GM19035 (cell line): ENCODE data around the gene GET4.
"Not testable (repeated sequence)": the region's sequence is repeated elsewhere in the genome, so short reads cannot be mapped to it uniquely, and the experiment has no call there.

ENCODE experiments used
- ATAC-seq: cut with Tn5 transposase; IDR thresholded peaks from one replicate; pipeline ENCODE4 v1.9.1; 2021; ENCODE audit not compliant: unreplicated experiment

Gene GET4

DNA sequence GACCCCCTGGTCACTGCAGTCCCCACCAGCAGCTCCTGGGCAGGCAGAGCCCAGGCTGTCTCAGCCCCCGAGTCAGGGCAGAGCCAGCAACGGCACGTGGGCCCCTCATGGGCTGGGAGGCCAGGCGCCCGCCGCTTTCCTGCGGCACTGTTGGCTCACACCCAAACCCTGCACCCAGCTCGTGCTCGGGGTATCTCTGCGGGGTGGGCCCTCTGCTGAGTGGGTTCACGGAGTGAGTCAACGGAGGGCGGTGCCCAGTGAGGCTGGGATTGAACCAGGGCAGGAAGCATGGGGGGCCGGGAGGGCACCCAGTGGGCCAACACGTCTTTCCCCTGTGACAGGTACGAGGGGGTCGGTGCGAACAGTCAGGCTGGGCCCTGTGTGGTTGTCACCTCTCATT, 49.2 kb downstream of the GET4 start:
- no peak for ATAC-seq

DNA sequence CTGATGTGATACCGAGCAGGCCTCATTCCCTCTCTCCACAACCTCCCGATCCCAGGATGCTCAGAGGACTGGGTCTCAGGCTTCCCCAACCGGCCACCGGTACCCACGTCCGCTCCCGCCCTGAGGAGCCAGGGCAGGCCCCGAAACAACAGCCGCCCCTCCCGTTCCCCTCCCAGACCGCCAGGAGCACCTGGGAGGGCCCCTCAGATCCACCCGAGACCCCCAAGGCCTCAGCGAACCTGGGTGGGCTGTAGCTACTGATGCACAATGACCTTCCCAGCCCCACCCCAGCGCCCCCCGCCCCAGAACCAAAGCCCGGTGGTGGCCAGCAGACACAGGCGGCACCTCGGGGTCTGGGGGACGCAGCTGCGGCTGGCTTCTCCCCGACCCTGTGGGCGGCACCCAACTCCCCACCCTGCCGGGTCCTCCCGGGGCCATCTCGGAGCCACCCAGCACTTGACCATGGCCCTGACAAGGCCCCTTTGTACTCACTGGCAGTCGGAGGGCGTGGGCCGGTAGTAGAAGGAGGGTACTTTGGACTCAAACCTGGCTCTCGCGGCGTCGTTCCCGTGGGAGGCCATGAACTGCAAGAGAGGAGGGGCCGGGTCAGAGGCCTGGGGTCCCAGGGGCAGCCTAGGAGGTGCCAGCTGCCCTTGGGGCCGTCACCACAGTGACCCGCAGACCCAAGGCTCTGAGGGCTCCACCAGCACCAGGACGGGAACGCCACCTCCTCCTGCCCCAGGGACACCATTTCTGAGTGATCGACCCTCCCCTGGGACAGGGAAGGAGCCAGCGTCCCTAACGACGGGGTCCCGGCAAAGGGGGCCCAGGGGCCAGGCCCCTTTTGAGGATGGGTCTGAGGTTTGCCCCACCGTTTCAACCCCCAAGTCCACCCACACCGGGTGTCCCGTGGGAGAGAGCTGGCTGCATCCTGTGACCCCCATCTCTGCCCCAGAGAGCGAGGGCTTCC, 50.0 kb downstream of the GET4 start:
- ATAC-seq, result no peak

DNA sequence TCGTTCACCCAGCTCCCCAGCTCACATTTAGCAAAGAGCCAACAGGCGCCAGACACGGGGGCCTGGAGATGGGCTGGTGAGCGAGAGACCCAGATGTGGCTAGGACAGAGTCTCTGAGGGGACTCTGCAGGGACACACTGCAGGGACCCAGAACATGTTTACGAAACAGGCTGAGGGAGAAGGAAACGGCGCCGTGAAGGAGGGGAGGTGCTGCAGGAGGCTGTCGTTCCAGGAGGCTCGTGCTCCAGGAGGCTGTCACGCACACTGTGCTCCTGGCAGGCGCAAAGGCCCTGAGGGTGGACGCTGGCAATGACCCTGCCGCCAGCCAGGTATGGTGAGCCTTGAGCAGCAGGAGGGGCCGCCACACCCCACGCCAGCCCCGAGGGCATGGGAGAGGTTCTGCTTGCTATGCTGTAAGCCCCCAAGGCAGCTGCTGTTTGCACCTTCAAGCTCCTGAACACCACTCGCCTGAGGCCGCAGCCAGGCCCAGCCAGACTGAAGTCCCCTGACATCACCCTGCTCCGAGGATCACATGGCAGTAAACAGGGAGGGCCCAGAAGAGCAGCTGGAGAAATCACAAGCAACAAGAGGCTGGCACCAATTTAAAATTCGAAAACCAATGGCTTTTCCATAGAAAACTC, 50.8 kb downstream of the GET4 start:
- ATAC-seq, result no peak

DNA sequence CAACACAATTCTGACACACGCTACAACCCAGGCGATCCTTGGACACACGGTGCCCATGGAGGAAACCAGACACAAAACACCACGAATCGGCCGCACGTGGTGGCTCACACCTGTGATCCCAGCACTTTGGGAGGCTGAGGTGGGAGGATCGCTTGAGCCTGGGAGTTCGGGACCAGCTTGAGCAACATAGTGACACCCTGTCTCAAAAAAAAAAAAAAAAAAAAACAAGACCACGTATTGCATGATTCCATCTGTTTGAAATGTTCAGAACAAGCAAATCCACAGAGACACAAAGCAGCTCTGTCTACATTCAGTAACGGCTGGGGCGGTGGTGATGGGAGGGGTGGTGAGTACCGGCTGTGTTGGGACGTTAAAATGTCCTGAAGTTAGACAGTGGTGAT, 53.0 kb downstream of the GET4 start:
- ATAC-seq, result no peak

DNA sequence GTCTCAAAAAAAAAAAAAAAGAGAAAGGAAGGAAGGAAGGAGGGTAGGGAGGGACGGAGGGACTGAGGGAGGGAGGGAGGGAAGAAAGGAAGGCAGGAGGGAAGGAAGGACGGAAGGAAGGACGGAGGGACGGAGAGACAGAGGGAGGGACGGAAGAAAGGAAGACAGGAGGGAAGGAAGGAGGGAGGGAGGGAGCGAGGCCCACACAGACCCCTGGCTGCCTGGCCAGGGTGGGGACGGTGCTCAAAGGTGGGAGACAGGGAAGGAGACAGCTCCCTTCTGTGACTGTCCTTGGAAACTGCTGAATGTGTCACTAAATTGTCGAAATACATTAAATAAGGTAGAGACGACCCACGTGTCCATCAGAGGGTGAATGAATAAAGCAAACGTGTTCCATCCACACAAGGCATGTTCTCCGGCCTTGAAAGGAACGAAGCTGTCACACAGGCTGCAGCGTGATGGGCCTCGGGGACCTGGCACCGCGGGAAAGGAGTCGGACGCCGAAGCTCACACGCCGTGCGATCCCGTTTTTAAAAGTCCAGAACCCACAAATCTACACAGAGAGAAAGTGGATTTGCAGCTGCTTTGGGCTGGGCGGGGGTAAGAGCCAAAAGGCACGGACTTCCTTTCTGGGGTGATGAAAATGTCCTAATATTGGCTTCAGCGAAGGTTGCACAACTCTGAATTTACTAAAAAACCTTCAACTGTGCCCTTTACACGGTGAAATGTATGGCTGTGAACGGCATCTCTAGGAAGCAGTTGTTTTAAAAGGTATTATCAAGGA, 54.8 kb downstream of the GET4 start:
- ATAC-seq, result no peak

DNA sequence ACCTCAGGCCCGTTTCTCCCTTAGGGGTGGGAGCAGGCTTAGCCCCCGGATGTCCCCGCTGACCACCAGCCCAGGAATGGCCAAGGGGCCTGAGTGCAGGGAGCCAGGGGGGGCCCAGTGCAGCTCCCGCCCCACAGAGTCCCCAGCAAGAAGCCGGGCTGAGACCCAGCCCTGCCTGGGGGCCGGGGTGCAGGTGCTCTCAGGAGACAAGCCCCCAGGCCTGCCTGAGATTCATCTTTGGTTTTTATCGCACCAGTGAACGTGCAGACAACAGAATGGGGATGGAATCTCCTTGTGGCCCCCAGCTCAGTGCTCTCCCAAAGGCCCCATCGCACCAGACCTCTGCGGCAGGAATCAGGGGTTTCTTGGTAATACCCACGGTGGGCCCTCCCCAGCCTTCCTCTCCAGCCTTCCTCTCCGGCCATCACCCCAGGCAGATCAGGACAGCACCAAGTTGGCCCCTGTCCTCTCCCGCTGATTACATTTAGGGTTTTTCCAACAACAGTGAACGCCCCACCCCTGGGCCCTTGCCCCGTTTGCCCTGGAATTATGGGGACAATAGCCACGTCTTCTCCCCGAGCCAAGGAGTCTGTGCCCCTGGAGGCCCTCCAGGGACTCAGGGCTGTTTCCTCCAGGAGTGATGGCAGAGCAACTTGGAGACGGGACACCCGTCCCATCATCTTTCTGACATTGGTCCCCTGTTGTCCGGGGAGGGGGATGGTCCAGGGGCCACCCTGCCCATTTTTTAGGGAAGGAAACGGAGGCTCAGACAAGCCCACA, 55.7 kb downstream of the GET4 start:
- ATAC-seq, result no peak

DNA sequence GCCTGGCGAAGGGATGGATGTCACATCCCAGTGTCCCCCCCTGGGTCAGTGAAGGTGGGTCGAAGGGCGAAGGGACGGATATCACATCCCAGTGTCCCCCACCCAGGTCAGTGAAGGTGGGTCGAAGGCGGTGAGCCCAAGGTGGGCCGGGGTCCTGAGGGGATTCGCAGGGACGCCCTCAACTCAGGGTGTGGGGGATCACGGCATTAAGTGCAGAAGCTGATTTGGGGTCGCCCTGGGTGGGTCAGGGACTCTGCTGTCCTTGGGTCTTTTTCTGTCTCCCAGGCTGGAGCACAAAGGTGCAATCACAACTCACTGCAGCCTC, 56.3 kb downstream of the GET4 start:
- no peak for ATAC-seq

DNA sequence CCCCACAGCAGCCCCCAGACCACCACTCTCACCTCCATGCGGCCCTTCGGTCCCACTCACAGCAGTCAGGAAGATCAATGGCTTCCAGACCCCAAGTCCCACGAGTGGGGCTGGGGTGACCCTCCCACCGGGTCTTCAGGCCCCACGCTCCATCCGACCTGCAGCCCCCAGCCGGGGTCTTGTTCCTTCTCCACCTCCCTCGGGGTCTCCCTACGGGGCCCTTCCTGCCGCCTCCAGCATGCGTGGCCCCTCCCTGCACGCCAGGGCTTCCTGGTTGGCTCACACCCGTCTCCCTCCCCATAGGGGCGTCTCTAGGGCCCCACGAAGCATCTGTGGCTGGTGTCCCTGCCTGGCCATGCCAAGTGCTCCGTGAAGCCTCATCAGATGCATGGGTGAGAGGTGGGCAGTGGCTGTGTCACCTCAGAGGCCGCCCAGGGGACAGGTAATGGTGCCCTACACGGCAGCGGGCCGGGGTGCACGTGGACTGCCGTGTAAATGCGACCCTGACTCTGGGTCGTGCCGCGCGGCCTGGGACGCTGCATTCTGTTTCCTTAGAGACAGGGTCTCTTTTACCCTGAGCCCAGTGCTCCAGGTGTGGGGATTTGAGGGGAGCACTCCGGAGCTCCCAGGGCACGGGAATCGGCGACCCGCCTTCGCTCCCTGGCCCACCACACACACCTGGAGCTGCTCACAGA, 58.3 kb downstream of the GET4 start:
- no peak for ATAC-seq

DNA sequence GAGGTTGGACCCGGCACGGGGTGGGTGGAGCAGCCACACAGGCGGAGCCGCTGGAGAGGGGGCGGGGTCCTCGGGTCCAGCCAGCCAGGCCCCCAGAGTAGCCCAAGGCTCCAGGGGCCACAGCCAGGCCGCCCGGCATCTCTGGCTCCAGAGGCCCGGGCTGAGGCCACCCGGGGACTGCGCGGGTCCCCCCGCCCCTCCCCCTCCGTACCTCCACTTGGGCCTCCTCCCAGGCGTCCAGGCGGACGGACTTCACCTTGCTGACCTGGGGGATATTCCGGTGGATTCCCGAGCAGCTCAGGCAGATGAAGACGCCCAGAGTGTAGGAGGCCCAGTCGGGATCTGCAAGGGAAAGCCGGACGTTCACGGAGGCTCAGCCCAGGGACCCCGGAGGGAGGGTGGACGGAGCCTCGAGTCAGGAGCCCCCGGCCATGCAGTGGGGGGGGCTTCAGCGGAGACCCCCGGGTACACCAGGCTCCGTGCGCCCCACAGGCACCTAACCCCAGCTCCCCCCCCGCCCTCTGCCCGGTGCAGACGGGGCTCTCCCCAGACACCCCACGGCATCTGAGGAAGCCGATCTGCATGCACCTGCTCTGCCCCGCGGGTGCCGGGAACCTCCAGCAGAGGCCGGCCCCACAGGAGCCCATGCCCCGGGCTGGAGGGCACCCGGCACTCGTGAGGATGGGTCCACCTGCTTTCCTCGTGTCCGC, 59.0 kb downstream of the GET4 start:
- no peak for ATAC-seq

DNA sequence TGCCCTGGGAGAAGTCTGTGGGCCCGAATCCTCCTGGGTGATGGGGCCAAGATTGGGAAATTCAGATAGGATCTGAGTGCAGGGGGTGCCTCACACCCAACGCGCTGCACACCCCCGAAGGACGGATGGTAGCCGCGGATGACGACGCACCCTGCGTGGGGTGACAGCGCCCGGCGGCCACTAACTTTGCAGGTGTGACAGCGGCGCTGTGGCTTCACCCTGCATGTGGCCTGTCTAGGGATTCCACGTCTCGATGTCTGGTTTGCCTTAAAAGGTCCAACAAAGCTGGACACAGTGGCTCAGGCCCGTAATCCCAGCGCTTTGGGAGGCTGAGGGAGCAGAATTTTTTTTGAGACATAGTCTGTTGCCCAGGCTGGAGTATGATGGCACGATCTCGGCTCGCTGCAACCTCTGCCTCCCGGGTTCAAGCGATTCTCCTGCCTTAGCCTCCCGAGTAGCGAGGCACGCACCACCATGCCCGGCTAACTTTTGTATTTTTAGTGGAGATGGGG, 59.6 kb downstream of the GET4 start:
- ATAC-seq, result no peak

DNA sequence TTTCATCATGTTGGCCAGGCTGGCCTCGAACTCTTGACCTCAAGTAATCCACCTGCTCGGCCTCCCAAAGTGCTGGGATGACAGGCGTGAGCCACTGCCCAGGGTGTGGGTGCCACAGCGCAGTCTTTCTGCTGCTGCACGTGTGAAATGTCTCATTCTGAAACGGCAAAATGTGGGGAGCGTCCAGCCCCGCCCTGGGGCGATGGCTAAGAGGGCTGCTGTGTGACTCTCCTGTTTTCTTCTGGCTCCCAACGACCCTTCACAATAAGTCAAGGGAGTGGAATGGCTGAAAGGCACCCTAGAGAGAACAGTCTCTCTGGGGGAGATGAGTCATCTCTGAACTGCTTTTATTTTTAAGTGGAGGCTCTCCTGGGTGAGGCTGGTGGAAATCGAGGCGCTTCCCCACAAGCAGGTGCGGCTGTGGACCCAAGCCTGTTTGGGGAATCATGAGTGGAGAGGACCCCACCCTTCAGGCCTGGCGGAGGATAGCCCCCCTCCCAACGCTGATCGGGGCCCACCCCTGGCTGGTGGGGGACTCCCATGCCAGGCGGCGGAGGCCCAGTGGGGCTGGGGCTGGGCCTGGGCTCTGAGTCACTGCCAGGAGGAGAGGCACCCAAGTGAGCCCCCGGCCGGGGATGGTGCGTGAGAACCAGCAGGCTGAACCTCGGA, 60.2 kb downstream of the GET4 start:
- peak; percentile 83 for ATAC-seq

DNA sequence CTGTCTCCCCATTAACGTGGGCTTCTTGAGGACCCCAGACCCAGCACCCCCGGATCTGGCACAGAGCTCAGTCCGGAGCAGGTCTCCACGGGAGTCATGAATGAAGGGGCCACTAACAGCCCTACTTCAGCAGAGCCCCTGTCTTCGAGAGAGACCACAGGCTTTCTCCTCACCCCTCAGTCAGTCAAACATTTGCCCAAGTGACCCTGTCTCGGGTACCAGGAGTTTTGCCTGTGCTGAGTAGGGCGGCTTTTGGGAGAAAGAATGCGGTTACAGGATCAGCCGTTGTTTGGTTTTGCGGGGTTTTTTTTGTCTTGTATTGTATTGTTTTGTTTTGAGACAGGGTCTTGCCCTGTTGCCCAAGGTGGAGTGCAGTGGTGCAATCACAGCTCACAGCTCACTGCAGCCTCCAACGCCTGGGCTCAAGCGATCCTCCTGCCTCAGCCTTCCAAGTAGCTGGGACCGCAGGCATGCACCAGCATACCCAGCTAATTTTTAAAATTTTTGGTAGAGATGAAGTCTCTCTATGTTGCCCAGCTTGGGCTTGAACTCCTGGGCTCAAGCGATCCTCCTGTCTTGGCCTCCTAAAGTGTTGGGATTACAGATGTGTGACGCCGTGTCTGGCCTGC, 61.6 kb downstream of the GET4 start:
- no peak for ATAC-seq

DNA sequence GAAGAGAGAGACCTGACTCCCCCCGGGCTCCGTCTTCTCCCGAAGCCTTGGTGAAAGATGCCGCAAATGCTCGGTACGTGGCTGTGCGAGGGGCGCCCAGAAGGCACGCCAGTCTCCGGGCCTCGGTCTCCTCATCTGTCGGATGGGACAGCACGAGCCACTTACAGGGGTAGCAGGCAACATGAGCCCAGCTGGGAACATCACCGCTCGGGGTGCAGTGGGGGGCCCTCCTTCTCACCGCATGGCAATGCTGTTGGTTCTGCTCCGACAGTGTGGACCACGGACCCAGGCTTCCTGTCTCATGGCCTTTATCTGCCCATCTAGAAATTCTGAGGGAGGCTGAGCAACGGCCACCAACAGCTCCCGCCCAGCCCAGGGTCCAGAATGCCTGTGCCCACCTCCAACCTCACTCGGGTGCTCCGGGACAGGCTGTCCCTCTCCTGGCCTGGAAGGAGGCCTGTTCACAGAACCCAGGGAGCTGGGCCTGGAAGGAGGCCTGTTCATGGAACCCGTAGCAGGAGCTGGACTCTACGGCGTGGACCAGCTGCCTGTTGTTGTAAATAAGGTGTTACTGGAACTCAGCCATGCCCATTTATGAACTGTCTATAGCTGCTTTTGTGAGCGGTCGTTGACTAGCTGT, 62.3 kb downstream of the GET4 start:
- no peak for ATAC-seq

DNA sequence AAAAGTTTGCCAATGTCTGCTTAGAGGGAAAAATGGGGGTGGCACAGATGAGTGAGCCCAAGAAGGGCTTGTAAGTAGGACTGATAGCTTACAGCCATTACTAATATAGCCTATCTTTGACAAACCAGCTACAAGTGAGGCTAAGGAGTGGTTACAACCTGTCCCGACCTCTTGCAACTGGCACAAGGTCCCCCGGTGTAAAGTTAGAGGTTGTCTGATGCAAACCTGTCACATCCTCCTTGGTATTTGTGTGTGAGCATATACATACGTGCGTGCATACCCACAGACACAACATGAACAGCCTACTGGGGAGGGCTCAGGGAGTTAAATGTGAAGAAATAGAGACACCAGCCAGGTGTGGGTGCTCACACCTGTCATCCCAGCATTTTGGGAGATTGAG, 63.5 kb downstream of the GET4 start:
- ATAC-seq, result no peak

DNA sequence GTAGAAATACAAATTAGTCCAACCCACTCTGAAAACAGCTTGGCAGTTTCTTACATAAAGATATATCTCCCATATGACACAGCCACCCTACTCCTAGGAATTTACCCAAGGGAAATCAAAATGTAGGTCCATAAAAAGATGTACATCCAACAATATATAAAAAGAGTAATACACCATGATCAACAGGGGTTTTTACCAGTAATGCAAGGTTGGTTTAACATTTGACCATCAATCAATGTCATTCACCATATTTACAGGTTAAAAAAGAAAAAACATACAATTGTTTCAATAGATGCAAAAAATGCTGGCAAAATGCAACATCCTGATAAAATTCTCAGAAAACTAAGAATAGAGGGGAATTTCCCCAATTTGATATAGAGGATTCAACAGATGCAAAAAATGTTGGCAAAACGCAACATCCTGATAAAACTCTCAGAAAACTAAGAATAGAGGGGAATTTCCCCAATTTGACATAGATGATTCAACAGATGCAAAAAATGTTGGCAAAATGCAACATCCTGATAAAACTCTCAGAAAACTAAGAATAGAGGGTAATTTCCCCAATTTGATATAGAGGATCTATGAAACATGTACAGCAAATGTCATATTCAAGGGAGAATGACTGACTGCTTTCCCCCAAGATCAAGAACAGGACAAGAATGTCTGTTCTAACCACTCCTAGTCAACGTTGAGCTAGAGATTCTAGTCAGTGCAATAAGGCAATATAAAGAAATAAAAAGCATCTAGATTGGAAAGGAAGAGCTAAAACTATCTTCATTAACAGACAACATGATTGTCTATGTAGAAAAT, 64.5 kb downstream of the GET4 start:
- ATAC-seq, result no peak

DNA sequence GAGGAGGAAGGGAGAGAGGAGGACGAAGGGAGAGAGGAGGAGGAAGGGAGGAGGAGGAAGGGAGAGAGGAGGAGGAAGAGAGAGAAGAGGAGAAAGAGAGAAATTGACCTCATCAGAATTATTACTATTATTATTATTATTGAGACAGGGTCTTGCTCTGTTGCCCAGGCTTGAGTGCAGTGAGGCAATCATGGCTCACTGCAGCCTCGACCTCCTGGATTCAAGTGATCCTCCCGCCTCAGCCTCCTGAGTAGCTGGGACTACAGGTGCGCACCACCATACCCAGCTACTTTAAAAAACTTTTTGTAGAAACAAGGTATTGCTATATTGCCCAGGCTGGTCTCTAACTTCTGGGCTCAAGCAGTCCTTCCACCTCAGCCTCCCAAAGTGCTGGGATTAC, 67.4 kb downstream of the GET4 start:
- ATAC-seq, result not testable (repeated sequence)

DNA sequence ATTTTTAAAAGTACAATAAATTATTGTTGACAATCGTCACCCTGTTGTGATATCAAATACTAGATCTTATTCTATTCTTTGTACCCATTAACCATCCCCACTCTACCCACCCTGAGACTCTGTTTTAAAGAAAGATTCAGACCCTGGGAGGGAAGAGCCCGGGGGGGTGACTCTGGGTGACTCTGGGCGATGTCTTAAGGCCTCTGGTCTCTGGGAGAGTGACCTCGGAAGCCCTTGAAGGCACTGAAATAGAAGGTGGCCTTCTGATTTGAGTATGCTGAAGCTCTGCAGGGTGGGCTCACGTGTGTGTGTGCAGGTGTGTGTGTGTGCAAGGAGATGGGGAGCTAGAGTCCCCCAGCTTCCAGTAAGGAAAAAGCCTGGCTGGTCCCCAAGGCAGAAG, 68.4 kb downstream of the GET4 start:
- ATAC-seq, result no peak
